ENCODE data around the gene TRIM67.

Gene TRIM67

GRCh38 chr1:231185391-231185790 is 23.5 kb downstream of the TRIM67 start:
- DNase-seq: no peak

- no peak for DNase-seq
These were observed 24.7 kb downstream of the TRIM67 start for GRCh38 chr1:231186356-231187115.

- DNase-seq: no peak
These were observed 25.7 kb downstream of the TRIM67 start for GRCh38 chr1:231187571-231187970.

GRCh38 chr1:231188072-231188471 is 26.2 kb downstream of the TRIM67 start:
- no peak for DNase-seq

- DNase-seq: no peak
These were observed 26.9 kb downstream of the TRIM67 start for GRCh38 chr1:231188768-231189167.

GRCh38 chr1:231189683-231190270 is 27.9 kb downstream of the TRIM67 start:
- no peak for DNase-seq

GRCh38 chr1:231190456-231190855 is 28.6 kb downstream of the TRIM67 start:
- DNase-seq: no peak

DNA sequence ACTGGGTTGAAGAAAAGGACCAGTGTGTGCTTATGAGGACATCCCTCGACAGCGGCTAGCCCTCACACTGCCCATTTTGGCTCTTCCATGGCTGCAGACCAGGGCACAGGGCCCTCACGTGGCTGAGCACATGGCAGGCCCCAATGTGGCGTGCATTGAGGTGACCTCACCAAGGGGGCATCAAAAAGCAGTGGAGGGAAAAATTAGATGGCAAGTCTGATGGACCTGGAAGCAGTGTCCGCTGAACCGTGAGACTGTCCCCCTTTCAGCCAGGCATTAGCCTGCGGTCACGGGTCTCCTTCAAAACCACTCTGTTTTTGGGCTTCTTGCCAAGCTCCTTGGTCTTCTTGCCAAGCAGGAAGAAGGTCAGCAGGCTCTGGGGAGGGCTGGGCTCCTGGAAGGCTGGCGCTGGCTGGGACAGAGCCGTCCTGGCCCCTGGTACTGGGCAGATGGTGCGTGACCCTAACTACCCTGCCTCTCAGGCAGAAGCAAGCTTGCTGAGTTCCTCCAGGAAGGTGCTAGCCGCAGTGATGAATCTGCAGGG is 30.8 kb downstream of the TRIM67 start:
- no peak for DNase-seq

GRCh38 chr1:231193710-231194340 is 32.0 kb downstream of the TRIM67 start:
- DNase-seq: no peak

- DNase-seq: no peak
These were observed 32.6 kb downstream of the TRIM67 start for GRCh38 chr1:231194476-231194842.

GRCh38 chr1:231194843-231195516 is 33.1 kb downstream of the TRIM67 start:
- DNase-seq: no peak

GRCh38 chr1:231196307-231196706 is 34.4 kb downstream of the TRIM67 start:
- DNase-seq: no peak

DNA sequence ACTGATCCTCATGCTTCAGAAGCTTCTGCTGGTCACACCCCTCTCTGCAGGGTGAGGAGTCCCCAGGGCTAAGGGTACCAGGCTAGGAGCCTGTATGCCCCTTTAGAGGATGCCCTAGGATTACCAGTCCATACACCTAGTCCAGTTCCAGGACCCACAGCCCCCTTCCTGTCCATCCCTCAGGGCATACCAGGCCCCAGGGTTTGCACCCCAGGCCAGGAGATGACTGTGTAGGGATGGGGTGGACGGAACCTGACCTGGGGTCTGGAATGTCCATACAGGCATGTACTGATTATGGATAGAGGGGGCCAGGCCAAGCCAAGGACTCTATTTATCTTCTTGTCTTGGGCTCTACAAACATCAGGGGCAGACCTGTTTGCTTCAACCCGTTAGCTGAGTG is 34.9 kb downstream of the TRIM67 start:
- DNase-seq: no peak

DNA sequence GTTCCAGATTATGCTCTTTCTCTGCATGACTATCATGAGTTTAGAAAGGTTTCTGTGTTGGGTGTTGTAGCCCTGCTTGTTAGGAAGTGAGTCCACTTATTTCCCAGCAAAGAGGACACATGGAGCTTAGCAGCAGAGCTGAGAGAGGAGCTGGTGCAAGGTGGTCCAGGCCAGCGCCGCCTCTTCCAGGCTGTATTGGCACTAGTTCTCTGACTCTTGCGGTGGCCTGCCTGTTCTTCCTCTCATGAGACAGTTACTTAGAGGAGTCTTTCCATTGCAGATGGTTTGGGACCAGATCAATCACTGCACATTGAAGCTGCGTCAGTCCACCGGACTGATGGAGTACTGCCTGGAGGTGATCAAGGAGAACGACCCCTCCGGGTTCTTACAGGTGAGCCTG is 38.0 kb downstream of the TRIM67 start:
- DNase-seq: no peak

DNA sequence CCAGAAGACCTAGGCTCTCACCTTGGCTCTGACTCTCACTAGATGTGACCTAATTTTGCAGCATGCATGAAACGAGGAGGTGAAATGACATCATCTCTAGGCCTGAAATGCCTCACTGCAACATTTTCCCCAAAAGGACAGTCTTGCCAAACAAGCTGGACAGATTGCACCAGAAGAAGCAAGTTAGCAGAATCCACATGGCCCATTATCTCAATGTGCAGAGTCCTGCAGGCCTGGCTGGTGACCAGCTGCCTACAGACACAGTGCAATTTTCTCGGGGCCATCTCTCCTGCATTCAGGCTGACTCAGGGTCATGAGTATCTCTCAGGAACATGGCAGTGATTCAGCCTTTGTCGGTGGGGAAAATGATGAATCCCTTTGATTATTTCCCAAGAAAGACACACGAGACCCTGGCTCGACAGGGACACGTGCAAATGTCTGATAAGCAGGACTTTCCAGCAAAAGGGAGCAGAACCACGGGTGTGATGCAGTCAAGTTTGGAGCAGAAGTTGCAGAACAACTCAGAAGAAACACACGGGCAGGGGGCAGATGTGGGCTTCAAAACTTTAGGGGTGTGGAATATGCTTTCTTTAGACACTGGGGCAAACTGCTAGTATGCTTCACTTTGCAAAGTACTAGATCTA is 38.7 kb downstream of the TRIM67 start:
- no peak for DNase-seq

- no peak for DNase-seq
These were observed 39.6 kb downstream of the TRIM67 start for GRCh38 chr1:231201375-231201978.

GRCh38 chr1:231201979-231202633 is 40.2 kb downstream of the TRIM67 start:
- DNase-seq: no peak

- no peak for DNase-seq
These were observed 41.6 kb downstream of the TRIM67 start for GRCh38 chr1:231203259-231204057.

- no peak for DNase-seq
These were observed 45.0 kb downstream of the TRIM67 start for GRCh38 chr1:231206856-231207255.

- DNase-seq: no peak
These were observed 45.6 kb downstream of the TRIM67 start for GRCh38 chr1:231207437-231207836.

GRCh38 chr1:231208980-231209379 is 47.1 kb downstream of the TRIM67 start:
- no peak for DNase-seq

Data from effector CD8-positive, alpha-beta T cell (primary cell).